HG03460 (cell line): ENCODE measurements around the gene RHNO1.
A peak's percentile ranks its signal among the peaks of the same experiment; 100 is the strongest.

Source experiments
- ATAC-seq: cut with Tn5 transposase; IDR thresholded peaks from one replicate; pipeline ENCODE4 v1.9.1; 2021; ENCODE audit not compliant: unreplicated experiment

RHNO1 gene

DNA sequence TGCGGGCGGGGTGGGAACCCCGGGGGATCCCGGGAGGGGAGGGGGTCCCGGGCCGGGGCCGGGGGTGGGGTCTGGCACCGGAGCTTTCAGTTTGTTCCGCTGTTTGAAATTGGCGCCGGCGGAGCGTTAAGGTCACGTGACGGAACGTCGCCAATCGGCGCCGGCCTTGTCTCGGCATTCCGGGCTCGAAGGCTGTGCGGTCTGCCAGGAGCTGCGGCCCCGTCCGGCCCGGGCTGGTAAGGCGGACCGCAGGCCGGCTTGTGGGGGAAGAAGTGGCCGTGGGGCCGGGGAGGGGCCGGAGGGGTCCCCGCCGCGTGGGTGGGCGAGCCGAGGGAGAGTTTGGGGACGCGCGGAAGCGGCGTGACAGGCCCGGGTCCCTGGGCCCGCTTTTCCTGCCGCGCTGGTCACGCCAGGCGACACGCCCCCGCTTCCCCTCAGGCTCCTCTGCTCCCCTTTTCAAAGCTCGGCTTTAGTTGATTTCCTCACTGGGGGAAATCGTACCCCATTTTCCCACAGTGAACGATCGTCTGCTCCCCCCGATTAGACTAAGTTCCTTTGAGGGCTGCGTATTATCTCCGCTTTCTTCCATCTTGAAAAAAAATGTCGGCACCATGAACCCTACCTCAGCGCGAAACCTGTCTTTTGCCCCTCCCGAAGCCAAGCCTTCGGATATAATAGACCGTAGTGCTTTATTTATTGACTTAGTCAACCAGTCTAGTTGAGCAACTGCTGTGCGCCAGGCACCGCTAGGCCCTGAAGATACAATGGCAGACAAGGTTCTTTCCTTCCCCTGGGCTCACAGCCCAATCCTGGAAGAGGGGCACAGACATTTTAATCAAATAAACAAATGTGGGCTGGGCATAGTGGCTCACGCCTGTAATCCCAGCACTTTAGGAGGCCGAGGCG is at the start of gene RHNO1, which contains the start of gene FOXM1:
Gene RHNO1 (plus strand): TSS at position 177 of the 906 bp plus-strand sequence. CDS start 8,144 bp downstream, outside the sequence.
Gene FOXM1 (minus strand): TSS at position 128 of the 906 bp plus-strand sequence. CDS start 2,696 bp downstream, outside the sequence.
- ATAC-seq: peak; percentile 78

DNA sequence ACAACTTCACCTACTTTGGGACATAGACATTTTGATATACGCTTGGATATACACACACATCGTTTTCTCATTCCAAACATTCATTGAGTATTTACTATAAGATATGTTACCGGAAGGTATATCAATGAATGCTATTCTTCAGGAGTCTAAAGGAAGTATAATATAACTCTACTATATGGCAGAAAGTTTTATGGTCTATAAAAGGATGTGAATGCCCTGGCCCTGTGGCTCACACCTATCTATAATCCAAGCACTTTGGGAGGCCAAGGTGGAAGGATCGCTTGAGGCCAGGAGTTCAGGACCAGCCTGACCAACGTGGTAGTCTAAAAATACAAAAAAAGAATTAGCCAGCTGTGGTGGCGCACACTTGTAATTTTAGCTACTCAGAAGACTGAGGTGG is 47.7 kb upstream of the RHNO1 start:
- ATAC-seq: no peak

- no peak for ATAC-seq
Measured at GRCh38 chr12:2832550-2833127, 44.4 kb upstream of the RHNO1 start.

GRCh38 chr12:2833327-2833726 is 43.7 kb upstream of the RHNO1 start:
- ATAC-seq: no peak

DNA sequence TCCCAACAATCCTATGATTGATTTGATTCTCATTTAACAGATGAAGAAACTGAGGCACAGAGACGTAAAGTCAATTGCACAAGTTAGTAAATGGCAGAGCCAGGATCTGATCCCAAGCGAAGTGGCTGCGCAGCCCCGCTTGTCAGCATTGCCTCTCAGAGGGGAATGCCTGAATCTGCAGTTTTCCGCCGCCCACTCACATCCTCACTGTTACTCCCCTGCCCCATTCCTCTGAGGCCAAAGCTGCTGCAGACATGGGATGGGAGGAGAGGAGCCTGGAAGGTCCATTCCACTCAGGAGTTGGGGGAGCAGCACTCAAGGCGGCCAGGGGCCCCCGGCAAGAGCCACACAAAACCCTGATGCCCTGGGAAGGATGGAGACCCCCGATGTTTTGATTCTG is 43.2 kb upstream of the RHNO1 start:
- no peak for ATAC-seq

DNA sequence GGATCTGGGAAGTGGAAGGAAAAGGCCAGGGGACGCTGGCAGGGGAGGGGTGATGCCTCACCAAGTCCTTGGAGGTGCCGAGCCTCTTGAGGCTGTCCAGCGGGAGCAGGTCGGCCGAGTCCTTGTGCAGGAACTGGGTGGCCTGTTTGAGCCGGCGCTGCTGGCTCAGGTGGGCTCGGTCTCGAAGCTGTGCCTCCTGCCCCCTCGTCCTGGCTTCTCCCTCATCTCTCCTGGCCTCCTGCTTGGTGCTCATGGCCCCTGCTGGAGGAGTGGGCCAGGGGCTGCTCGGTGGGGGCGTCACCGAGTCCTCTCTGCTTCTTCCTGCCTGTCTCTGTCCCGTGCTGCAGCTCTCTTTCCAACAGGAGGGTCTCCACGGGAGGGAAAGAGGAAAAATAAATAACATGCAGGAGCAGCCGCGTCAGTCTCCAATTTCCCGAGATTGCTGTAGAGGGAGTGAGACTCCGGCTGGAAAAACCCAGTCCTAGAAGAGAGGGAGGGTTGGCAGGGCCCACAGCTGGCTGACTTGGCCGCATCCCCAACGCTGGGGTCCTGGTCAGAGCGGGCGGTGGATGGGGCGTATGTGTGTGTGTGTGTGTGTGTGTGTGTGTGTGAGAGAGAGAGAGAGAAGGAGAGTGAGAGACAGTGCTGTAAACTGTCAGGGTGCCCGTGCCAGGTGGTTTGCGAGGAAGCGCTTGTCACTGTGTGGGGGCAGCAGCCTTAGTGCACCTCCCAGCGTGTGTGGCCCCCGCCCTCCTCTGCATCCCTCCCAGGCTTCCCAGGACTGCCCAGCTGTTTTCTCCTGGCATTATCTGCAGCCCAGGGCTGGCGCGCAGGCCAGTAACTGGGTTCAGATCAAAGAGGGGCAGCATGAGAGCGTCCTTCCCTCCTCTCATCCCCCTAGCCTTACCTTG is 42.2 kb upstream of the RHNO1 start, which contains the start of gene NRIP2:
Gene NRIP2 (minus strand): TSS at position 455 of the 911 bp plus-strand sequence. CDS start 52 bp downstream, at position 403.
- ATAC-seq: no peak

DNA sequence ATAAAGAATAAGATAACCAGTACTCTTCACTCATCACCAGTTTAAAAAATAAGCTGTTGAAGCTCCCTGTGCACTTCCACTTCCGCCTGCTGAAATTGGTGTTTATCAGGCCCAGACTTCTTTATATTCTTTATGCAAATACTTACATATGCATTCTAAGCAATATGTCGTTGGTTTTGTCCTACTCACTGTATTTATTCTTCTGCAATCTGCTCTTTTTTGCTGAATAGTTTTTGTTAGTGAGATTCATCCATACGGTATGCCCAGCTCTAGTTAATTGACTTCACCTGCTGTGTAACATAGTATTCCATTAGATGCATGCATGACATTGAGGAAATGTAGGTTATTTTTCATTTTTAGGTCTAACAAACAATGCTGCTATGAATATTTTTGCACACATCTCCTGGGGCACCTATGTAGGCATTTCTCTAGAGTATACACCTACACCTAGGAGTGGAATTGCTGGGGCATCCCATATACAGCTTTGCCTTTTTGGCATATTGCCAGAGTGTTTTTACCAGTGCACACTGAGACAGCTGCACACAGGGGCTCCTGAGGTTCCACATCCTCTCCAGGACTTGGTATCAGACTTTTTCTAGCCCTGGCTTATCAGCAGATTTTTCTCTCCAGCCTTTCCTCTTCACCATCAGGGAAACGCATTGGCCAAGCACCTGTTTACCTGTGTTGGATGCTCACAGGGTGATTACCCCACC is 41.2 kb upstream of the RHNO1 start:
- no peak for ATAC-seq

- no peak for ATAC-seq
Measured at GRCh38 chr12:2836574-2836973, 40.4 kb upstream of the RHNO1 start.

DNA sequence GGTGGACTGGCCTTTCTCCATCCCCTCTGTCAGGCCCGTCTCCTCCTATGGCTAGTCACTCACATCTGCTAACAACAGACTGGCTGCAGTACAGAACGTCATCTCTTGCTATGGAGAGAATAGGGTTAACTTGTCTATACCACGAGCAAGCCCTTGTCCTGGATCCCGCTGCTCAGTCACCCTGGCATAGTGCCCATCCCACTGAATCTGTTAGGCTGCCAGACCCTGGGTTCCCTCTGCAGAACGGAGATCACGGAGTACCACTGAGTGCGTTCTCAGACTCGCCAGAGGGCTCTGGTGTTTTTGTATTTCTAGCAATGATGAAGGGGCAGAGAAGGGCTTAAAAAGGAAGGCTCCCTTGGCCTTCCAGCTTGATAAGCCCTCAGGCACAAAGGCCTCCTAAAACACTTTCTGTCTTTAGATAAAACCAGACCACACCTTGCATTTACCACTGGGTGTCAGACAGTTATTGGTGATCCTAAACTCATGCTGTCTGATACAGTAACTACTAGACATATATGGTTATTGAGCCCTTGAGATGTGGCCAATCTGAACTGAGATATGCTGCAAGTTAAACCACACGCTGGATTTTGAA is 35.9 kb upstream of the RHNO1 start:
- ATAC-seq: no peak

GRCh38 chr12:2842948-2843347 is 34.1 kb upstream of the RHNO1 start:
- no peak for ATAC-seq

DNA sequence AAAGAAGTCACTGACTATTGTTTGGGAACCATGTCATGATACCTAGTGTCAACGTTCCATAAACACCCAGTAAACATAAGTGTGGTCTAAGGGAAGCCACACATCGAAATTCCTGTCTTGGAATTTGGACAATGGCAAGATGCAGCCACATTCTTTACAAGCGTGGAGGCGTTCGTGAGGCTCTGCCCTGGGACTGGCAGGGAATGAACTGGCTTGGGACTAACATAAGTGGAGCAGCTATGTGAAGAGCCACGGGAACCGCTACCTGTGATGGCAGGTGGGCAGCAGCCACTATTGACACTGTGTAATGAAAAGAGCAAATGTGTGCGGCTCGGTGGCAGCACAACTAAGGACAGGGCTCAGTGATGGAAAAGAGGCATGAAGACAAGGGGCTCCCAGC is 32.2 kb upstream of the RHNO1 start:
- no peak for ATAC-seq

- no peak for ATAC-seq
Measured at GRCh38 chr12:2845280-2845679, 31.7 kb upstream of the RHNO1 start.

DNA sequence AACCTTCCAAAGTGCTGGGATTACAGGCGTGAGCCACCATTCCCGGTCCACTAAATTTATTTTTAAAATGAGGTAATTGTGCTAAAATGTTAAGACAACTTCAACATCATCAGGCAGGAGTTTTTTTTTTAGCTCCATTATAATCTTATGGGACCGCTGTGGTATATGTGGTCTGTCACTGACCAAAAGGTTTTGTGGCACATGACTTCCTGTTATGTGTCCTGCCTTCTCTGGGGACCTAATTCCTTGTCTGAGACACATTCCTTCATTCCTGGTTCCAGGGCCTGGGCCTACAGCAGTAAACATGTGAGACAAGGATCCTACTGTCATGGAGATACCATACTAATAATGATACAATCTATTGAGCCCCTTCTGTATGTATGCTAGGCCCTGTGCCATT is 25.1 kb upstream of the RHNO1 start:
- ATAC-seq: no peak

- no peak for ATAC-seq
Measured at GRCh38 chr12:2853626-2854025, 23.4 kb upstream of the RHNO1 start.

GRCh38 chr12:2854669-2855453 is 22.2 kb upstream of the RHNO1 start:
- no peak for ATAC-seq

- no peak for ATAC-seq
Measured at GRCh38 chr12:2855546-2855945, 21.5 kb upstream of the RHNO1 start.

DNA sequence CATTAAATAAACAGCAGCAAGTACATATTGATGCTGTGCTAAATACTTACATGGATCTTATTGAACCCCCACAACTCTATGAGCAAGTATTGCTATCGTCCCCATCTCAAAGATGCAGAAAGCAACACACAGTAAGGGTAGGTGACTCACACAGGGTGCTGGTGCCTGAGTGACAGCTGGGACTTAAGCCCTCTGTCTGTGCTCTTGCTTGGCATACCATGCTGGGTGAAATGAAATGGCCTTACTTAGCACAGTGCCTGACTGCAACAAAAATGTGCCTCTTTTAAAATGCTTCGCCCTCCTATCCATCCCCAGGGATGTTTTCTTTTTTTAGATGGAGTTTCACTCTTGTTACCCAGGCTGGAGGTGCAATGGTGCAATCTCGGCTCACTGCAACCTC is 21.0 kb upstream of the RHNO1 start:
- ATAC-seq: no peak

- ATAC-seq: no peak
Measured at GRCh38 chr12:2857021-2857431, 20.0 kb upstream of the RHNO1 start, which contains the start of gene TEX52. TSS of gene TEX52 (minus strand) at chr12:2857039. CDS start at chr12:2857026, 13 bp downstream.

- ATAC-seq: no peak
Measured at GRCh38 chr12:2857576-2857975, 19.4 kb upstream of the RHNO1 start.
